ENCODE data around the gene C17orf107.

DNA sequence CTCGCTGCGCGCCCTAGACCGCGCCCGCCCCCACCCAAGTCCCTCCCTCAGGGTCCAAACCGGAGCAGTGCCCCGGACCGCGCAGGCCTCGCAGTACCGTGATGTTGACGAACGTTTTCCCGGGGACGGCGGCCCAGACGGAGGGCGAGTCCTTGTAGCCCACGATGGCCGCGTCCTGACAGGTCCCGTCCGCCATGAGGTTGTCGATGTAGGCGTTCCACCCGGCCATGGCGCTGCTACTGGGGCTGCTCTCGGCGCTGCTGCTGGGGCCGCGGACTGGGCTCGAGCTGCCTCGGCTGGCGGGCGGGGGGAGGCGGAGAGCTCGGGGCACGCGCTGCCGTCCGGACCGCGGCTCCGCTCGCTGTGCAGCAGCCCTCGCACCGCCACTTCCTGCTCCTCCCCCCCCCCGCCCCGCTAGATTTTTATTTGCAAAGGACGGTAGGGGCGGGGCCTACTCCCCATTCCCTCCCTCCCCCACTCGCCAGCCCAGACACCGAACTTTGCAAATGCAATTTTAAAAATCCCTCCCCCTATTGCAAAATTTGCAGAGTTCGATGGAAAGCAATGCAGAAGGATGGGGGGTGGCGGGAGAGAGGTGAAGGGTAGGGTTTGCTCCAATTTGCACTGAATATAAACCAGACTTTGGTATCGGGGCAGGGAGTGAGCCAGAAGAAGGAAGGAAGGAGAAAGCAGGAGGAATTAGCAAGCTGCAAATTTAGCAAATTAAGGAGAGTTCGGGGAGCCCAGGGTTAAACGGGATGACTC is 49.0 kb downstream of the C17orf107 start, which contains the start of gene PFN1:
- no peak for TF ChIP-seq EZH2phosphoT487 (IDR thresholded peaks at IDR 0.05; ENCODE audit: insufficient read depth, low read depth)
- TF ChIP-seq EZH2 (IDR thresholded peaks at IDR 0.05; ENCODE audit: insufficient read depth, poor library complexity, severe bottlenecking): no peak
